SH-SY5Y (cell line): Measurements from ENCODE around the gene HRAS.

Experiments used
- GATA2 ChIP-seq: IDR thresholded peaks from 2 replicates; pipeline ENCODE4 v1.6.1; 2011; ENCODE audit warnings: mild to moderate bottlenecking, low read depth, low read length
- GATA3 ChIP-seq: IDR thresholded peaks from 2 replicates; pipeline ENCODE4 v1.6.1; 2011; ENCODE audit warnings: low read depth, mild to moderate bottlenecking, low read length, moderate library complexity

- TF ChIP-seq GATA2 (no peak), GATA3 (no peak)
These were observed 43.1 kb upstream of the HRAS start for GRCh38 chr11:578276-579035.
